OCI-LY7 (cell line): Measurements from ENCODE around the gene BRME1. TPM values are rescaled to one million over a fixed set of nuclear protein-coding genes. Genes with fewer than 3 reads are reported as not detected.

Experiments
- BruUV-seq: library from RNA; stranded (reverse); fragments of 400-500 nt; replicated peaks from 2 replicates; lab custom pipeline; 2021; lab: Mats Ljungman, UMichigan
- CTCF ChIA-PET: fragments of 300-600 bp; sonication (Branson Sonifier 250); formaldehyde crosslinking; loops from one replicate; lab custom pipeline; 2022; ENCODE audit warnings: antibody characterized with exemption; ENCODE audit not compliant: unreplicated experiment; lab: Charles Lee
- POLR2A ChIA-PET: fragments of 300-600 bp; sonication (Branson Sonifier 250); formaldehyde crosslinking; loops from one replicate; lab custom pipeline; 2022; ENCODE audit warnings: antibody characterized with exemption; lab: Charles Lee
- DNase-seq: peaks from one replicate; pipeline ENCODE4 v3.0.0-alpha.2; 2015; ENCODE audit warnings: low spot score
- H2AFZ ChIP-seq: fragments of 200-600 bp; sonication (generic), shearing (Covaris generic); 2 replicates; pipeline ENCODE4 v1.6.1; 2014; ENCODE audit warnings: mild to moderate bottlenecking, antibody characterized with exemption, low read length, moderate library complexity
- H3K27ac ChIP-seq: fragments of 200-600 bp; sonication (generic); 2 replicates; pipeline ENCODE4 v1.5.1; 2014; ENCODE audit warnings: mixed run types, low read depth, mild to moderate bottlenecking, moderate library complexity, low read length, inconsistent platforms; ENCODE audit not compliant: poor library complexity, severe bottlenecking
- H3K36me3 ChIP-seq: fragments of 200-600 bp; sonication (generic); 2 replicates; pipeline ENCODE4 v1.6.1; 2014; ENCODE audit warnings: mild to moderate bottlenecking, antibody characterized with exemption, low read length, moderate library complexity, mixed read lengths; ENCODE audit not compliant: insufficient read depth
- H3K4me1 ChIP-seq: fragments of 200-600 bp; sonication (generic); 2 replicates; pipeline ENCODE4 v1.5.1; 2014; ENCODE audit warnings: mild to moderate bottlenecking, low read length; ENCODE audit not compliant: insufficient read depth, poor library complexity, severe bottlenecking
- H3K4me2 ChIP-seq: fragments of 200-600 bp; sonication (generic); 2 replicates; pipeline ENCODE4 v1.6.1; 2014; ENCODE audit warnings: mild to moderate bottlenecking, low read length
- H3K4me3 ChIP-seq: fragments of 200-600 bp; sonication (generic); 2 replicates; pipeline ENCODE4 v1.5.1; 2014; ENCODE audit warnings: mild to moderate bottlenecking, low read depth, low read length; ENCODE audit not compliant: poor library complexity, severe bottlenecking
- H3K79me2 ChIP-seq: fragments of 200-600 bp; sonication (generic); 2 replicates; pipeline ENCODE4 v1.6.1; 2016; ENCODE audit warnings: low read depth, mild to moderate bottlenecking, low read length, moderate library complexity, mixed read lengths; ENCODE audit not compliant: insufficient read depth
- H3K9me2 ChIP-seq: fragments of 200-600 bp; sonication (generic); 2 replicates; pipeline ENCODE4 v1.6.1; 2016; ENCODE audit warnings: mild to moderate bottlenecking, low read length, mixed read lengths; ENCODE audit not compliant: insufficient read depth
- H3K9me3 ChIP-seq: fragments of 200-600 bp; sonication (generic); 2 replicates; pipeline ENCODE4 v1.6.1; 2014; ENCODE audit warnings: mild to moderate bottlenecking, mixed run types, low read length, mixed read lengths
- H4K20me1 ChIP-seq: fragments of 200-600 bp; sonication (generic); 2 replicates; pipeline ENCODE4 v1.6.1; 2014; ENCODE audit warnings: mild to moderate bottlenecking, antibody characterized with exemption, low read length, moderate library complexity, mixed read lengths; ENCODE audit not compliant: insufficient read depth
- CTCF ChIP-seq: fragments of 200-600 bp; sonication (generic); conservative IDR thresholded peaks from 2 replicates; pipeline ENCODE4 v1.5.1; 2014; ENCODE audit warnings: mild to moderate bottlenecking, antibody characterized with exemption, low read length, moderate library complexity, mixed read lengths
- EZH2phosphoT487 ChIP-seq: fragments of 200-600 bp; sonication (generic); IDR thresholded peaks from 2 replicates; pipeline ENCODE4 v1.6.1; 2018; ENCODE audit warnings: low read depth, borderline replicate concordance, mild to moderate bottlenecking, mixed run types, antibody characterized with exemption, low read length, moderate library complexity, mixed read lengths
- intact Hi-C: fragments of 100-400 bp; cut with micrococcal nuclease; formaldehyde crosslinking; loops from one replicate; pipeline ENCODE4 v1.10.0; 2022; ENCODE audit not compliant: unreplicated experiment
- total RNA-seq, 2 experiments: library from RNA; depleted of rRNA in 1 of 2; stranded (reverse); fragments of >200 nt in 1 of 2; shearing (Covaris generic) in 1 of 2; gene quantifications; 2 replicates each; pipeline ENCODE4 v1.2.3, GENCODE V29; 2014 to 2022

Gene BRME1
- total RNA-seq, 2 experiments from 2014 or later: 2.5 to 7.2 TPM

DNA sequence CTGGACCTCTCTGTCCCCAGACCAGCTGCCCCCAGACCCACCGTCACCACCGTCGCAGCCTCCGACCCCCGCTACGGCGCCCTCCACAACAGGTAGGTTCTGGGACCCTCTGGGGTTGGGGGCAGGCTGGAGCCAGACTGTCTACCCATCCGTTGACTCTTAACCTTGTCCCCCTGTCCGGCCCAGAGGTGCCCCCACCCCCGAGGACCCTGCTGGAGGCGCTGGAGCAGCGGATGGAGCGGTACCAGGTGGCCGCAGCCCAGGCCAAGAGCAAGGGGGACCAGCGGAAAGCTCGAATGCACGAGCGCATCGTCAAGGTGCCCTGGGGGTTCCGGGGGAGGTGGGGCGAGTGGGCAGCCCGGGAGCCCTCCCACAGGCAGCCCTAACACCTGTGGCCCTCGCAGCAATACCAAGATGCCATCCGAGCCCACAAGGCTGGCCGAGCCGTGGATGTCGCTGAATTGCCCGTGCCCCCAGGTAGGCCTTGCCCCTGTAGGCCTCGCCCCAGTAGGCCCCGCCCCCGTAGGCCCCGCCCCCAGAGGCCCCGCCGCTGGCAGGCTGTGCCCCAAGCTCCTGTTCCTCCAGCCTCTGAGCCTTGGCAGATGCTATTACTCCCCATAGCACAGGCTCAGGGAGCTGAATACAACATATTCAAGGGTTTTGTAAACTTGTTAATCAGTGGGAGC is 13.0 kb upstream of the BRME1 start:
- no peak overlapping the region for H3K4me2 ChIP-seq
- H3K79me2 ChIP-seq: no peaks in the 10 kb centered on the region
- H3K9me3 ChIP-seq: peaks cover 8% of the 10 kb centered on the region; the same call in 1 of the 2 replicates
- peaks cover 3% of the 10 kb centered on the region for H3K4me1 ChIP-seq
- no peak for DNase-seq
- no peaks in the 10 kb centered on the region for H3K9me2 ChIP-seq
- BruUV-seq: no TSS peak
- intact Hi-C loops: no loop called here
- peaks cover 72% of the 10 kb centered on the region for H3K36me3 ChIP-seq
- H4K20me1 ChIP-seq: no peaks in the 10 kb centered on the region
- CTCF ChIA-PET: no interaction called here
- no peak overlapping the region for H3K27ac ChIP-seq
- H2AFZ ChIP-seq: no peak overlapping the region
- no peak overlapping the region for H3K4me3 ChIP-seq
- TF ChIP-seq CTCF (no peak), EZH2phosphoT487 (no peak)
- POLR2A ChIA-PET: no interaction called here

DNA sequence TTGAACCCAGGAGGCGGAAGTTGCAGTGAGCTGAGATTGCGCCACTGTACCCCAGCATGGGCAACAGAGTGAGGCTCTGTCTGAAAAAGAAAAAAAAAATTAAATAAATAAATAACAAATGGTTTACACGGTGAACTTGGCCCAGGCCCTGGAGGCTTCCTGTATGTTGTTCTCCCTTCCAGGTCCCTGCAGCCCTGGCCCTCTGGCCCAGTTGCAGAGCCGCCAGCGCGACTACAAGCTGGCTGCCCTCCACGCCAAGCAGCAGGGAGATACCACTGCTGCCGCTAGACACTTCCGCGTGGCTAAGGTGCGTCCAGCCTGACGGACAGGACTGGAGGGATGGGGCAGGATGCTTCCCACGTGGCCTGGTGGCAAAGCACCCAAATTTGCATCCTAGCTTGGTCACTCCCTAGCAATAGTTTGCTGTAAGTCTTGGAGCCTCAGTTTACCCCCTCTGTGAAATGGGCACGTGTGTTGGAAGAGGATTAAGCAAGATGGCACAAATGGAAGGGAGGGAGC is 12.0 kb upstream of the BRME1 start:
- intact Hi-C loops: no loop called here
- DNase-seq: no peak
- H4K20me1 ChIP-seq: no peaks in the 10 kb centered on the region
- H3K9me3 ChIP-seq: peaks cover 8% of the 10 kb centered on the region; the same call in 1 of the 2 replicates
- no peak overlapping the region for H3K4me2 ChIP-seq
- ChIA-PET POLR2A (no interaction called here), CTCF (no interaction called here)
- H3K4me3 ChIP-seq: no peak overlapping the region
- H3K27ac ChIP-seq: no peak overlapping the region
- no peak overlapping the region for H2AFZ ChIP-seq
- no TSS peak for BruUV-seq
- peaks cover 77% of the 10 kb centered on the region for H3K36me3 ChIP-seq
- H3K9me2 ChIP-seq: no peaks in the 10 kb centered on the region
- TF ChIP-seq CTCF (no peak), EZH2phosphoT487 (no peak)
- no peaks in the 10 kb centered on the region for H3K79me2 ChIP-seq
- peaks cover 3% of the 10 kb centered on the region for H3K4me1 ChIP-seq

- intact Hi-C loops: no loop called here
- no peaks in the 10 kb centered on the region for H3K79me2 ChIP-seq
- BruUV-seq: no TSS peak
- ChIA-PET POLR2A (no interaction called here), CTCF (no interaction called here)
- no peaks in the 10 kb centered on the region for H3K9me3 ChIP-seq
- H2AFZ ChIP-seq: no peak overlapping the region
- H3K4me1 ChIP-seq: no peaks in the 10 kb centered on the region
- no peak overlapping the region for H3K4me3 ChIP-seq
- H4K20me1 ChIP-seq: no peaks in the 10 kb centered on the region
- no peak for DNase-seq
- H3K27ac ChIP-seq: no peak overlapping the region
- no peaks in the 10 kb centered on the region for H3K9me2 ChIP-seq
- H3K4me2 ChIP-seq: no peak overlapping the region
- TF ChIP-seq EZH2phosphoT487 (no peak), CTCF (no peak)
- peaks cover 71% of the 10 kb centered on the region for H3K36me3 ChIP-seq
Measured at GRCh38 chr19:13914777-13915176, 8.9 kb upstream of the BRME1 start.
